CD1c-positive myeloid dendritic cell (primary cell): Measurements from ENCODE around the gene KANSL3.

Source experiments
- DNase-seq: peaks from one replicate; pipeline ENCODE4 v3.0.0-alpha.2; 2016; ENCODE audit errors: extremely low spot score

The KANSL3 gene

GRCh38 chr2:96655526-96655925, 17.4 kb upstream of the KANSL3 start:
- DNase-seq: peak; percentile 75

DNA sequence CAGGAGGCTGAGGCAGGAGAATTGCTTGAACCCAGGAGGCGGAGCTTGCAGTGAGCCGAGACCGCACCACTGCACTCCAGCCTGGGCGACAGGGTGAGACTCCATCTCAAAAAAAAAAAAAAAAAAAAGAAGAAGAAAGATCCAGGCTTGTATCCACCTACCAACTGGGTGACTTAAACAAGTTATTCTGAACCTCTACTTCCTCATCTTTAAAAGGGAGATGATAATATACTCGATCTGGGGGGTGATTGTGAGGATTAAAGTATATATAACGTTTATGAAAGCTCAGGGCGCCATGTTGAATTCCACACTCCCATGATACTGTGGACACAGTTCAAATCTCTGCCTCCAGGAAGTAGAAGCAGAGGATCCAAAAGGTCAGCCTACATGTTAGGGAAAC, 16.7 kb upstream of the KANSL3 start:
- DNase-seq: peak; percentile 41

GRCh38 chr2:96651793-96652192, 13.7 kb upstream of the KANSL3 start:
- no peak for DNase-seq

- DNase-seq: no peak
Measured at GRCh38 chr2:96649342-96649741, 11.2 kb upstream of the KANSL3 start.

- DNase-seq: no peak
Measured at GRCh38 chr2:96648306-96648930, 10.3 kb upstream of the KANSL3 start.

GRCh38 chr2:96647681-96648080, 9.6 kb upstream of the KANSL3 start:
- no peak for DNase-seq

- no peak for DNase-seq
Measured at GRCh38 chr2:96642564-96643360, 4.7 kb upstream of the KANSL3 start, which contains the start of gene FER1L5. Gene FER1L5 (plus strand): TSS chr2:96642764. CDS start chr2:96642837, 73 bp downstream.

GRCh38 chr2:96637385-96638143, 548 bp downstream of the KANSL3 start:
- peak; percentile 96 for DNase-seq

- no peak for DNase-seq
Measured at GRCh38 chr2:96636551-96637171, 1.5 kb downstream of the KANSL3 start.

- no peak for DNase-seq
Measured at GRCh38 chr2:96633641-96634040, 4.5 kb downstream of the KANSL3 start.

DNA sequence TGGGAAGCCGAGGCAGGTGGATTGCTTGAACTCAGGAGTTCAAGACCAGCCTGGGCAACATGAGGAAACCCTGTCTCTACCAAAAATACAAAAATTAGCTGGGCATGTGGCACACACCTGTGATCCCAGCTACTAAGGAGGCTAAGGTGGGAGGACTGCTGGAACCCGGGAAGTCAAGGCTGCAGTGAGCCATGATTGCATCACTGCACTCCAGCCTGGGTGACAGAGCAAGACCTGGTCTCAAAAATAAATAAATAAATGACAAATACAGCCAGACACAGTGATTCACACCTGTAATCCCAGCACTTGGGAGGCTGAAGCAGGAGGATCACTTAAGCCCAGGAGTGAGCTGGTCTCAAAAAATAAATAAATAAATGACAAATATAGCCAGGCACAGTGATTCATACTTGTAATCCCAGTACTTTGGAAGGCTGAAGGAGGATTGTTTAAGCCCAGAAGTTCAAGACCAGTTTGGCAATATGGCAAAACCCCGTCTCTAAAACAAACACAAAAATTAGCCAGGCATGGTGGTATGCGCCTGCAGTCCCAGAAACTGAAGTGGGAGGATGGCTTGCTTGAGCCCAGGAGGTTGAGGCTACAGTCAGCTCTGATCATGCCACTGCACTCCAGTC, 6.2 kb downstream of the KANSL3 start:
- no peak for DNase-seq

GRCh38 chr2:96626553-96626942, 11.6 kb downstream of the KANSL3 start:
- no peak for DNase-seq

DNA sequence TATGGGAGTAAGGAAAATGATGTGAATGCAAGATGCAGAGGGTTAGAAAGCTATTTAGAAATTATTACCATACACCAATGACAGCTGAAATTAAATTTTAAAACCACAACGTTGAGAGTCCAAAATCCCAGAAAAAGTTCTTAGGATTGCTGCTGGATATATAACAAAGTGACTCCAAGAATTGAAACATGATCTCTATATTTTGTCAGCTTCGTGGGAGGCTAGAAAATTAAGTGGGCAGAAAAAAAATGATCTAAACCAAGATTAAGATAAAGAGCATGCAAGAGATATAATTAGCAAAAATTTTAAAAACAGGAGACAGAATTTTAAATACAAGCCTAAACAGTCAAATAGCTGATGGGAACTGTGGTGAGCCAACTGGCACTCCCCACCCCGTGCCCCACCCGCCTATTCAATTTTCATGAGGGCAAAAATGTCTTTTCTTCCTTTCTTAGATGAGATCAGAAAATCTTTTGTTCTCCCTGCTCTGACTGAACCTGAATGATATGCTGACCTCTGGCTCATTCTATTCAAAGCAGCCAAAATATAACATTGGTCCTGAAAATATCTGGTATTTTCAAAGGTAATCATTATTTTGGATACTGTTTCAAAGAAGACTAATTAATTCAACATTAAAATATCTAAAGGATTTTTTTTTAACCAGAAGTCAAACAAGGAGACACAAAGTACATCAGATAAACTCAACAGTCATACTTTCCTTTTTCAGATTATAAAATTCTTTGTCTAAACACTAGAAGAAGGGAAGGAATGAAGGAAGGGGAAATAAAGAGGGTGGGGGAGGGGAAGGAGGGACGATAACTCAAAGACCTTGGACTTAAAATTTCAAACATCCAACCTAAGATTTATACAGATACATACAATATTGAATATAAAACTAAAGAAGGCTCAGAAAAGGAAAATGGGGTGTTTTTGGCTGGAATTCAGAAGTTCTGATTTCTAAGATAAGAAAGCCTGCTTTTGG, 12.2 kb downstream of the KANSL3 start:
- no peak for DNase-seq

DNA sequence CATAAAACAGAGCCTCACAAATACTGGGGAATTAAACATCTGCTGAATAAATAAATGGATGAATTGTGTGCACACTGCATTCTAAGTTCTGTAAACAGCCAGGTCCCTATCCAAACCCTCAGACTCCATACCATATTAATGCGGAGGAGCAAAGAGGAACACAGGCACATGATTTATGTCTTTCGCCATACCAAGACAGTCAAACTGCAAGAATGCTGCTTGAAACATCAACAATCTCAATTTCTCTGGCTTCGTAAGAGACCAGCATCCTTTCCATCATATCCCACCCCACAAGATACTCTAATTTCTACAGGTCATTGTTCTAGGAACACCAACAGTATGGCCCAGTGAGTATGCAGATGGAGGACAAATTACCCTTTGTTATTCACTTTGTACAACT, 15.0 kb downstream of the KANSL3 start:
- peak; percentile 78 for DNase-seq

DNA sequence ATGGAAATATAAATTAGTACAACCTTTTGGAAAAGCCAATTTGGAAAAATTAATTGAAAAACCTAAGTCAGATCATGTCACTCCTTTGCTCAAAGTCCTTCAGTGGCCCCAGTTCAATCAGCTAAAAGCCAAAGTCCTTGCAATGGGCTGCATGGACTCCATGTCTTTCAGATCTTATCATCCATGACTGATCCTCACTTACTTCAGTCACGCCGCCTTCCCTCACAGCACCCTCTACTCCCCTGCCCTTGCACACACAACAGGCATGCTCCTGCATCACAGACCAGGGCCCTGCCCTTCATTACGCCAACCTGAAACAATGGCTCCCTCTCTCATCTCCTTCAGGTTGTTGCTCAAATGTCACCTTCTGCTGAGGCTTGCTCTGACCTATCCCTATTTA, 15.6 kb downstream of the KANSL3 start:
- DNase-seq: no peak

- DNase-seq: peak; percentile 43
Measured at GRCh38 chr2:96618596-96619283, 19.4 kb downstream of the KANSL3 start.

GRCh38 chr2:96617012-96617411, 21.1 kb downstream of the KANSL3 start:
- no peak for DNase-seq

GRCh38 chr2:96616535-96616934, 21.6 kb downstream of the KANSL3 start:
- no peak for DNase-seq

DNA sequence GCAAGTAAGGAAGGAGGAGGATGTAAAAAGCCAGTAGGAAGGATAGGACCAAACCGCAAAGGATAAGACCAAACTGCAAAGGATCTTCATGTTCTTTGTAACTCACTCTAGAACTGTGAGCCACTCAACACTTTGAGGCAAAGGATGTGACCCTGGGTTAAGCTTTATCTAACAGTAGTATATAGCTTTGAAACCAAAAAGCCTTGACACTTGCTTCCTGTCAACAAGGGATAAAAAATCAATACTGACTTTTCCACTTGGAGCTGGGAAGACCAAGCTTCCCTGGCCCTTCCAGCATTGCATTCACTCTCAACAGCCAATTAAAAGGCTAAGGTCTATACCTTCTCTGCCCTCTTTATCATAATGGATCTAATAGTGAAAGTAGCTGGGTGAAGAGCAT, 22.0 kb downstream of the KANSL3 start:
- no peak for DNase-seq
